HG03135 (cell line): Measurements from ENCODE around the gene ZNF592.

Source experiments
- ATAC-seq: cut with Tn5 transposase; IDR thresholded peaks from one replicate; pipeline ENCODE4 v1.9.1; 2021; ENCODE audit warnings: mild to moderate bottlenecking, moderate library complexity; ENCODE audit not compliant: unreplicated experiment

The ZNF592 gene

GRCh38 chr15:84775867-84776449, 27.6 kb downstream of the ZNF592 start:
- ATAC-seq: no peak

- ATAC-seq: no peak
Measured at GRCh38 chr15:84778194-84778593, 29.8 kb downstream of the ZNF592 start.

GRCh38 chr15:84780492-84780891, 32.1 kb downstream of the ZNF592 start:
- no peak for ATAC-seq

GRCh38 chr15:84781495-84781894, 33.1 kb downstream of the ZNF592 start:
- ATAC-seq: no peak

GRCh38 chr15:84782346-84782745, 34.0 kb downstream of the ZNF592 start:
- no peak for ATAC-seq

GRCh38 chr15:84783493-84784251, 35.3 kb downstream of the ZNF592 start:
- no peak for ATAC-seq

- no peak for ATAC-seq
Measured at GRCh38 chr15:84784262-84784661, 35.9 kb downstream of the ZNF592 start.

- ATAC-seq: no peak
Measured at GRCh38 chr15:84785053-84785452, 36.7 kb downstream of the ZNF592 start.

GRCh38 chr15:84788500-84788899, 40.1 kb downstream of the ZNF592 start:
- ATAC-seq: no peak

GRCh38 chr15:84789762-84790161, 41.4 kb downstream of the ZNF592 start:
- no peak for ATAC-seq

- ATAC-seq: no peak
Measured at GRCh38 chr15:84790676-84791075, 42.3 kb downstream of the ZNF592 start.

- ATAC-seq: no peak
Measured at GRCh38 chr15:84791763-84792162, 43.4 kb downstream of the ZNF592 start.

GRCh38 chr15:84793431-84794161, 45.2 kb downstream of the ZNF592 start:
- ATAC-seq: no peak

GRCh38 chr15:84794162-84794547, 45.8 kb downstream of the ZNF592 start:
- no peak for ATAC-seq

GRCh38 chr15:84795186-84795585, 46.8 kb downstream of the ZNF592 start:
- ATAC-seq: no peak

- no peak for ATAC-seq
Measured at GRCh38 chr15:84797212-84797611, 48.8 kb downstream of the ZNF592 start.

GRCh38 chr15:84797801-84798200, 49.4 kb downstream of the ZNF592 start:
- ATAC-seq: no peak

GRCh38 chr15:84798436-84798946, 50.1 kb downstream of the ZNF592 start:
- no peak for ATAC-seq

GRCh38 chr15:84799511-84800187, 51.3 kb downstream of the ZNF592 start:
- ATAC-seq: no peak

GRCh38 chr15:84800365-84800806, 52.0 kb downstream of the ZNF592 start:
- no peak for ATAC-seq
